Fibroblast of lung (primary cell): ENCODE data around the gene MRTFA. TPM values are rescaled to one million over a fixed set of nuclear protein-coding genes. Genes with fewer than 3 reads are reported as not detected.

Experiments
- DNase-seq, 2 donors: peaks; one replicate each; pipeline versions ENCODE4 v3.0.0 to v3.0.0-alpha.2; 2010; ENCODE audit warnings: low read depth in 2 of 2
- H2AFZ ChIP-seq: 2 replicates; pipeline ENCODE4 v1.5.1; 2012; ENCODE audit warnings: low read length, control low read depth, inconsistent platforms
- H3K27ac ChIP-seq: 2 replicates; pipeline ENCODE4 v1.5.1; 2011; ENCODE audit warnings: low read length, control low read depth; ENCODE audit not compliant: insufficient read depth
- H3K27me3 ChIP-seq: 2 replicates; pipeline ENCODE4 v1.5.1; 2011; ENCODE audit warnings: mild to moderate bottlenecking, low read length; ENCODE audit not compliant: control insufficient read depth, insufficient read depth
- H3K36me3 ChIP-seq: 2 replicates; pipeline ENCODE4 v1.5.1; 2011; ENCODE audit warnings: low read length; ENCODE audit not compliant: control insufficient read depth, insufficient read depth
- H3K4me1 ChIP-seq: 2 replicates; pipeline ENCODE4 v1.5.1; 2011; ENCODE audit warnings: low read length; ENCODE audit not compliant: control insufficient read depth, insufficient read depth; ENCODE audit errors: extremely low read depth
- H3K4me2 ChIP-seq: 2 replicates; pipeline ENCODE4 v1.5.1; 2011; ENCODE audit warnings: low read length, control low read depth; ENCODE audit not compliant: insufficient read depth; ENCODE audit errors: extremely low read depth
- H3K4me3 ChIP-seq, 4 experiments: fragments of 200-600 bp in 1 of 4; sonication (generic) in 1 of 4; replicated peaks in 1 of 4; 2 replicates each; pipeline ENCODE4 v1.5.1; 2011 to 2016; ENCODE audit warnings: low read length in 4 of 4, low read depth in 3 of 4, mild to moderate bottlenecking in 3 of 4, control low read depth in 2 of 4, inconsistent platforms in 1 of 4, mixed read lengths in 1 of 4; ENCODE audit not compliant: insufficient read depth in 1 of 4; ENCODE audit errors: control extremely low read depth in 1 of 4
- H3K79me2 ChIP-seq: 2 replicates; pipeline ENCODE4 v1.5.1; 2012; ENCODE audit warnings: mild to moderate bottlenecking, low read length, inconsistent platforms; ENCODE audit not compliant: control insufficient read depth, insufficient read depth
- H3K9ac ChIP-seq: 2 replicates; pipeline ENCODE4 v1.5.1; 2011; ENCODE audit warnings: mild to moderate bottlenecking, low read length, control low read depth; ENCODE audit not compliant: insufficient read depth
- H3K9me3 ChIP-seq: 2 replicates; pipeline ENCODE4 v1.5.1; 2012; ENCODE audit warnings: low read depth, low read length; ENCODE audit not compliant: control insufficient read depth, insufficient read depth
- H4K20me1 ChIP-seq: 2 replicates; pipeline ENCODE4 v1.5.1; 2011; ENCODE audit warnings: low read length; ENCODE audit not compliant: control insufficient read depth, insufficient read depth; ENCODE audit errors: extremely low read depth
- EZH2 ChIP-seq: IDR thresholded peaks from 2 replicates; pipeline ENCODE4 v1.5.1; 2012; ENCODE audit warnings: low read length, control low read depth, mild to moderate bottlenecking; ENCODE audit errors: missing control alignments
- polyA plus RNA-seq, 2 donors: library from polyadenylated mRNA; depleted of rRNA in 1 of 2; stranded (reverse) in 1 of 2; unstranded in 1 of 2; fragments of >200 nt; gene quantifications; 2 replicates each; pipeline ENCODE4 v1.2.1, GENCODE V29; 2011 to 2012; ENCODE audit warnings: missing spikeins in 1 of 2
- total RNA-seq: library from RNA; depleted of rRNA; stranded (reverse); fragments of >200 nt; gene quantifications from 2 replicates; pipeline ENCODE4 v1.2.1, GENCODE V29; 2014
- TF ChIP-seq, protein P1 (sequence below), 2 donors: IDR thresholded peaks in 1 of 2; conservative IDR thresholded peaks in 1 of 2; 1 replicate in 1 of 2; 2 replicates in 1 of 2; pipeline ENCODE4 v1.5.1; 2011 to 2012; ENCODE audit warnings: low read length in 2 of 2, control low read depth in 1 of 2, inconsistent platforms in 1 of 2, low read depth in 1 of 2, mild to moderate bottlenecking in 1 of 2

Gene MRTFA
- total and polyA plus RNA-seq, 2 donors (not counting 1 experiment from before 2014, with no cell fraction given) = 7.6 to 23.0 TPM

GRCh38 chr22:40498420-40499208 is 137.9 kb downstream of the MRTFA start:
- Histone ChIP-seq H3K9me3 (no peaks in the 10 kb centered on the region), H3K36me3 (no peaks in the 10 kb centered on the region), H3K27me3 (no peaks in the 10 kb centered on the region), H3K4me3 (peak overlapping the region in 1 of 4 experiments; percentile 11), H3K9ac (no peak overlapping the region), H3K27ac (peak overlapping the region; percentile 62), H3K79me2 (no peaks in the 10 kb centered on the region), H4K20me1 (no peaks in the 10 kb centered on the region), H2AFZ (no peak overlapping the region), H3K4me2 (peak overlapping the region; percentile 49), H3K4me1 (peaks cover 15% of the 10 kb centered on the region)
- TF ChIP-seq EZH2 = no peak
- TF ChIP-seq, protein P1, sequence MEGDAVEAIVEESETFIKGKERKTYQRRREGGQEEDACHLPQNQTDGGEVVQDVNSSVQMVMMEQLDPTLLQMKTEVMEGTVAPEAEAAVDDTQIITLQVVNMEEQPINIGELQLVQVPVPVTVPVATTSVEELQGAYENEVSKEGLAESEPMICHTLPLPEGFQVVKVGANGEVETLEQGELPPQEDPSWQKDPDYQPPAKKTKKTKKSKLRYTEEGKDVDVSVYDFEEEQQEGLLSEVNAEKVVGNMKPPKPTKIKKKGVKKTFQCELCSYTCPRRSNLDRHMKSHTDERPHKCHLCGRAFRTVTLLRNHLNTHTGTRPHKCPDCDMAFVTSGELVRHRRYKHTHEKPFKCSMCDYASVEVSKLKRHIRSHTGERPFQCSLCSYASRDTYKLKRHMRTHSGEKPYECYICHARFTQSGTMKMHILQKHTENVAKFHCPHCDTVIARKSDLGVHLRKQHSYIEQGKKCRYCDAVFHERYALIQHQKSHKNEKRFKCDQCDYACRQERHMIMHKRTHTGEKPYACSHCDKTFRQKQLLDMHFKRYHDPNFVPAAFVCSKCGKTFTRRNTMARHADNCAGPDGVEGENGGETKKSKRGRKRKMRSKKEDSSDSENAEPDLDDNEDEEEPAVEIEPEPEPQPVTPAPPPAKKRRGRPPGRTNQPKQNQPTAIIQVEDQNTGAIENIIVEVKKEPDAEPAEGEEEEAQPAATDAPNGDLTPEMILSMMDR (conservative IDR thresholded peaks at IDR 0.05 in 1 of 2, IDR thresholded peaks at IDR 0.05 in 1 of 2; ENCODE audit: low read depth in 1 of 2, low read length in 2 of 2) = no peak
- peak; percentile 75 to 100 for DNase-seq

GRCh38 chr22:40493441-40493840 is 143.1 kb downstream of the MRTFA start:
- Histone ChIP-seq H4K20me1 (no peaks in the 10 kb centered on the region), H3K79me2 (peaks cover 4% of the 10 kb centered on the region), H3K4me3 (no peak overlapping the region), H2AFZ (no peak overlapping the region), H3K9ac (no peak overlapping the region), H3K9me3 (no peaks in the 10 kb centered on the region), H3K36me3 (no peaks in the 10 kb centered on the region), H3K4me2 (peak overlapping the region; percentile 32), H3K27me3 (no peaks in the 10 kb centered on the region), H3K27ac (peak overlapping the region; percentile 52), H3K4me1 (peaks cover 20% of the 10 kb centered on the region)
- no peak for DNase-seq
- no peak for TF ChIP-seq EZH2
- TF ChIP-seq, protein P1 (conservative IDR thresholded peaks at IDR 0.05 in 1 of 2, IDR thresholded peaks at IDR 0.05 in 1 of 2; ENCODE audit: low read depth in 1 of 2, low read length in 2 of 2) = no peak

DNA sequence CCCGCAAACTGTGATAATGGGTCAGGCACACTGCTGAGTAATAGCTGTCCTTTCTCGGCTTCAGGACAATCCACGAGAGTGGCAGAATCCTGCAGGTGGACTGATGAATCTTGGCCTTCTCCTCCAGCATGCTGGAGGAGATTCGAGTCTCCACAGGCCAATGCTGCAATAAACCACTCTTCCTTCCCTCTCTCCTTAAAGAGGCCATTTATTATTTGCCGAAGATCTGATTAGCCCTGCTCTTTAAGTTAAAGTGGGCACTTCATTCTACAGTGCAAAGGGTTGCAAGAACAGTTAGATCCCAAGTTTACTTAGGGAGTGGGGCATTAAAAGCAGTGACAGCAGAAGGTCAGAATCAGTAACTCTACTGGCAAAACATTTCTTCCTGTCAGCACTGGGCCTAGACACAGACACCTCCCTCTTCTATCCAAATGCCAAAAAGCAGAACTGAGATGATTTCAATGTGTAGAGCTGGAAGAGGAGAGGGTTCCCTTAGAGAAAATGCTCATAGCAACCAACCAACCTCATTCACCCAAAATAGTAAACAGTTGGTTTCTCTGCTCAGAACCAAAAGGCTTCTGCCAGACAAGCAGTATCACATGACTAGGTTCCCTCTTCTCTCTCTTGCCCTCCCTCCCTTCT is 144.4 kb downstream of the MRTFA start:
- no peaks in the 10 kb centered on the region for H3K9me3 ChIP-seq
- peaks cover 20% of the 10 kb centered on the region for H3K4me1 ChIP-seq
- TF ChIP-seq EZH2 = no peak
- TF ChIP-seq, protein P1 (conservative IDR thresholded peaks at IDR 0.05 in 1 of 2, IDR thresholded peaks at IDR 0.05 in 1 of 2; ENCODE audit: low read depth in 1 of 2, low read length in 2 of 2) = no peak
- peak overlapping the region; percentile 56 for H3K27ac ChIP-seq
- no peaks in the 10 kb centered on the region for H4K20me1 ChIP-seq
- no peaks in the 10 kb centered on the region for H3K36me3 ChIP-seq
- H3K79me2 ChIP-seq = peaks cover 4% of the 10 kb centered on the region
- peak overlapping the region; percentile 13 for H3K9ac ChIP-seq
- peak overlapping the region in 1 of 4 experiments; percentile 16 for H3K4me3 ChIP-seq
- H2AFZ ChIP-seq = no peak overlapping the region
- peak; percentile 45 to 72 for DNase-seq
- peak overlapping the region; percentile 54 for H3K4me2 ChIP-seq
- no peaks in the 10 kb centered on the region for H3K27me3 ChIP-seq
